HG03139 (cell line): Measurements from ENCODE around the gene RWDD2A.
"Not testable (repeated sequence)": the region's sequence is repeated elsewhere in the genome, so short reads cannot be mapped to it uniquely, and the experiment has no call there.

ENCODE experiments used
- ATAC-seq: cut with Tn5 transposase; IDR thresholded peaks from one replicate; pipeline ENCODE4 v1.9.1; 2021; ENCODE audit not compliant: unreplicated experiment

RWDD2A gene

DNA sequence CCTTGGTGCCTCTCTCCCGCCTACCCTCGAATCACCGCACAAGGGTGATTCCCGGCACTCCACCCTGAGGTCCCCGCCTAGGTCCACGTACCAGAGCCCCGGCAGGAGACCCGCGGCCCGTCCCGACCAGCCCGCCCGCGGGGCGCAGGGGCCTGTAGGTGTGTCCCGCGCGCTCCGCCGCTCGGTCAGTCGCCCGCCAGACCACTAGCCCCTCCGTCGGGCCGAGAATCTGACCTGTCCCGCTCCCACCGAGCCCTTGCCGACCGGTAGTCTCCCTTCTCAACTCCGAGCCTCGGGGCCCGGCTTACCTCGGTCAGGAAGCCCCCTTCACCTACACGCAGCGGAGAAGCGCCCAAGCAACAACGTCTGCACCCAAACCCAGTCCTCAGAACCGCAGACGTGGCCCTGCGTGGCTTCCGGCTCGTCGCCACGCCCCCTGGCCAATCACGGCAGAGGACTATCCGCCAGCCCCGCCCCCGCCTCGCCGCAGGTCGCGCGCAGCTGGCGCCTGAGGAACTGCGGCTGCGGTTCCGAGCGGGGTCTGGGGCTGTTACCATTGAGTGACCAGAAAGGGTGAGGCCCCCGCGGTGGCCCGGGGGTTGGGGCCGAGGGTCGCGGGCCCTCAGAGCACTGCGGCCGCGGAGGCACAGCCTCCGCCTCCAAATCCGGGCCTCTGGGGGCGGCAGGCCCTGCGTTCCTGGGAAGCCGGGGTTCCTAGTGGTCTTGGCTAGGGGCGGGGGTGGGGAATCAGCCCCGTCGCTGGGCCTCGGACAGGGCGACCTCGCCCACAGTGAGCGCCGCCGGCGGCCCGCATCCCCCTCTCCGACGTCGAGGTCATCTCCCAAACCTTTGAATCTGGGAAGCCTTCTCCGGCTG, at the start of gene RWDD2A, which contains the start of gene PGM3:
Gene RWDD2A, plus strand, starts transcription at position 487 of the 876 bp plus-strand sequence. CDS start 1,095 bp downstream, outside the sequence.
Gene PGM3, minus strand, starts transcription at position 395 of the 876 bp plus-strand sequence. CDS start 2,253 bp downstream, outside the sequence.
- ATAC-seq = peak; percentile 97

DNA sequence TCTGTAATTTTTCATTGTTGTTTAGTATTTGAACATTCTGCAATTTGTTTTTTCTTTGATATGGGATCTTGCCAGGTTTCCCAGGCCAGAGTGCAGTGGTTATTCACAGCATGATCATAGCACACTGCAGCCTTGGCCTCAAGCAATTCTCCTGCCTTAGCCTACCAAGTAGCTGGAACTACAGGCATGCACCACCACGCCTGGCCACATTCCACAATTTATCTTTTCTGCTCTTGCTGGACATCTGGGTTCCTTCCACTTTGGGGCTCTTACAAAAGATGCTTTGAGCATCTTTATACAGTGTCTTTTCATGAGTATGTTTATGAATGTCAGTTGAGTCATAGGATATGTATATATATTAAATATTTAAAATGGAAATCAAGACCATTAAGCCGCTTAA, 42.0 kb upstream of the RWDD2A start:
- ATAC-seq = no peak

DNA sequence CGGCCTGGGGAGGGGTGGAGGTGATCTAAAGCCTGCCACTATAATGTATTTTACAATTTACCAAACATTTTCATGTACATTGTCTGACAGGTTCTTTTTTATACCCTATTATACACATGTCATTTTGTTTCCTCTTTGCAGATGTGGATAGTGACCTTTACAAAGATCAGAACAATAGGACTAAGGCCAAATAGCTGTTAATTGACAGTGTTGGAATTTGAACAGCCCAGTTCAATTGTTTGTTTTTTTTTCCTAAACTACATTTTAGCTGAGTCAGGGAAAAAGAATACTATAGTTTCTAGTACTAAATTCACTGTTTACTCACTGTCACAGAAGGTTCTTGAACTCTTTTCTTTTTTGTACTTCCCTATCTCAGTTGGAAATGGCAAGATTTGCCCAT, 40.2 kb upstream of the RWDD2A start:
- no peak for ATAC-seq

DNA sequence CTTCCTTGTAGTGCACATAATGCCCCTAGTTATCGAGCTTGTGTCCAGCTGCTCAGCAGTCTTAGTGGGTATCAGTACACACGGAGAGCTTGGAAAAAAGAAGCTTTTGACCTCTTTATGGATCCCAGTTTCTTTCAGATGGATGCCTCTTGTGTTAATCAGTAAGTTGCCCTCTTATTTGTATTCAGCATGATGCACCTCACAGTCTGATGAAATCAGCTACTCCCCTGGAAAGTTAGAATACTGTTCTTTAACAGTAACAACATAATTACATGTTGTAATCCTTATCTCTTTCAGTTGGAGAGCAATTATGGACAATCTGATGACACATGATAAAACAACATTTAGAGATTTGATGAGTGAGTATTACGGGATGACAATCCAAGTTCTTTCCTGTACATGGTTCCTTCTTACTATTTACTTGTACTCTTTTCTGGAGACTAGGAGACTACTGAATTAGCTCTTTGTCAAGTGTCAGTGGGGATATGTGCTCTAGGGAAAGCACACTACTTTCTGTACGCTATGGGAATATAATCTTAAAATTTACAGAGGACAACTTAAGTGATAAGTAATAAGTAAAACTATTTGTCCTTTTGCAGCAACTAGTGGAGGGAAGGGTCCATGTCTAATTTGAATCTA, 39.2 kb upstream of the RWDD2A start:
- ATAC-seq = no peak

DNA sequence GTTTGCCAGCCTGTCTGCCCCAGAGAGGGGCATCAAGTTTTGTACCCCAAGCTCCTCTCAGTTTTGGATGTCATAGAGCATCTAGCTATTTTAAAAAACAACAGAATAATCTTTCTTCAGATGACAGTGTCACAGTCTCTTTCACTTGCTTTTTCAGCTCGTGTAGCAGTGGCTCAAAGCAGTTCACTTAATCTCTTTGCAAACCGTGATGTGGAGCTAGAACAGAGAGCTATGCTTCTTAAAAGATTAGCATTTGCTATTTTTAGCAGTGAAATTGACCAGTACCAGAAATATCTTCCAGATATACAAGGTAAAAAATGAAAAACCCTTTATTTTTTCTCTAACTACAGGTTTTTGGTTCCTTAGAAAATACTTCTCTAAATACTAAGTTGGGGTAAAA, 37.4 kb upstream of the RWDD2A start:
- ATAC-seq = no peak

DNA sequence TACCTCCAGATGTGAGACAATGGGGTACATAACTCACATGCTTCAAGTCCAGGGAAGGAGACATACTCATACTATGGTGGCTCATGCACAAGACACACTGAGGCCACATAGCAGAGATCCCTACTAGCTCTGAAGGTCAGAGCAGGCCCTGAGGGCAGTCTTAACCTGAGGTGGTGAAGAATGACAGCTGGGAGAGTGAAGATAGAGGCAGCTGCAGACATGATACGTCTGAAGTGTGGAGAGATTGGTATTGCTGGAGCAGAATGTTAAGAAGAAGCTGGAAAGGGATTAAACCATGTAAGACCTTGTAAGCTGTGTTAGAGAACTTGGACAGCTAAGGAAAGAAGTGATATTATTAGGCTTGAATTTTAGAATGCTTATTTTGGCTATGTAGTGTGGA, 33.0 kb upstream of the RWDD2A start:
- ATAC-seq = no peak

DNA sequence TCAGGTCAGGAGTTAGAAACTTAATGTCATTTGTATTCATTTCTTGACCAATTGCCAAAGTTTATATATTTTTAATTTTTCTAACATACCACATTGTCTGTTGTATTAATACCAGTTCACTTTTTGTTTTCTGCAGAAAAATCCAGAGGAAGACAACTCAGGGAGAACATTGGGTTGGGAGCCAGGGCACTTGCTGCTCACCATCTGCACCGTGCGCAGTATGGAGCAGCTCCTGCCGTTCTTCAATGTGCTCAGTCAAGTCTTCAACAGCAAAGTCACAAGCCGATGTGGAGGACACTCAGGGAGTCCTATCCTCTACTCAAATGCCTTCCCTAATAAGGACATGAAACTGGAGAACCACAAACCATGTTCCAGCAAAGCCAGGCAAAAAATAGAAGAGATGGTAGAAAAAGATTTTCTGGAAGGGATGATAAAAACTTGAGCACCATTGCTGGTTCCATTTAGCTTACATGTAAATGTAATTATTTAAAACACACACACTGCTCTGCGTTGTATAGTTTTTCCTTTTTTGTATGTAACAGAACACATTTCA, 25.4 kb upstream of the RWDD2A start:
- ATAC-seq = no peak

DNA sequence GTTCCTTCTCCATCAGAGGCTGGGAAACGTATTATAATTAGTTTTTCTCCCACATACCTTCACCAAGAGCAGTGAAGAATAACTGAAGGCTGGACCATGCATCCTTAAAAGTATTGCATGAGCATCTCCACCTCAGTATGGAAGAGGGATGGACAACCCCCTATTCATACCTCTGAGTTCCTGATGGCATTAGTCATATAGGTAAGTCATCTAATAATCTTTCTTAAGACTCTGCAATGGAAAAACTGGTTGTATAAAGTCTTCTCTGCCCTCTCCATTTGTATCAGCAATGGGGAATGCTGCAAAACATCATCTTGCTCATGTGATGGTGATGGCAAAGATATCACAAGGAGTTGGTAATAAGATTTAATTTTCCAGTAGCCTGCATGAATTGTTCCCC, 24.6 kb upstream of the RWDD2A start:
- no peak for ATAC-seq

DNA sequence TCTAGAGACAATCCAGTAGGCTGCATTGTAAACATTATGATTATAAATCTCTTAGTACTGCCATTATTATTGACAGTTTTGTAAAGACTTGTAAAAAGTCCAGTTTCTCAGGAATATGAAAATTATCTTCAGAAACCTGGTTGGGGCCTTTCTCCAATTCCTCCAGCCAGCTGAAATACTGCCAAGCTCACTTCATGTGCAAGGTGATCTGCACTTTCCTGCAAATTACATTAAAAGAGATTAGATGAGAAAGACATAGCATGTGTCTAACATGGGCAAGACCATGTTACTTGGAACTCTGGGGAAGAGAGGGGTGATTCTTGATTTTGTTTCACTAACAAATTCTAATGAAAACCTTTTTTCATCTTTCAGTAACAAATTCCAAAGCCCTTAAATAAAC, 24.1 kb upstream of the RWDD2A start:
- no peak for ATAC-seq

DNA sequence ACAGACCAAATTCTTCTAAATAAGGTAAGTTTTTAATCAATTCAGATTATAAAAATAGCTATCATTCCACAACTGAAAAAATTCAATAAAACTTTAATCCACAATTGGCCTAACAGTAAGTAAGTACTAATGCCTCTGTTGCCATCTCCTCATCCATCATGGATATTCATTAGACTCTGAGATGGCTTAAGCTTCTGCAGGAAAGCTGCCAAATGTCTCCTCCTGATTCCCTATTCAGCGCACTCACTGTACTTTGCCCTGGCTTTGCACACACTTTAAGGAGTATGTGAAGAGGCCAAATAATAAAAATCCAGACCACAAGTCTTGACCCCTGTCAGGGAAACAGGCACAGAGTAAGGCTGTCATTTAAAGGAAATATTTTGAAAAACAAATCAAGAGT, 23.6 kb upstream of the RWDD2A start:
- ATAC-seq = no peak

DNA sequence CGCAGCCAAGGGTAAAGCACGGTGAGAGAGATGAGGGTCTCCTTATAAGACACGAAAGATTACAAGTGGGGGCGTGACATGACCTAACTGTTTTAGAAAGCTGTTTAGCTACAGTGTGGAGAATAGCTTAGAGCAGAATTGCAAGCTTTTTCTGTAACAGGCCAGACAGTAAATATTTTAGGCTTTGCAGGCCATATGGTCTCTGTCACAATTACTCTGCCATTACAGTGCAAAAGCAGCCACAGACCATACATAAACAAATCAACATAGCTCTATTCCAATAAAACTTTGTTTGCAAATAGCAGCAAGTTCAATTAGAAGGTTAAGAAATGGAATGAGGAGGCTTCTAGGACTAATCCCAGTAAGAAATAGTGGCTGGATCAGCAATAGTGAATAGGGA, 16.9 kb upstream of the RWDD2A start:
- no peak for ATAC-seq

DNA sequence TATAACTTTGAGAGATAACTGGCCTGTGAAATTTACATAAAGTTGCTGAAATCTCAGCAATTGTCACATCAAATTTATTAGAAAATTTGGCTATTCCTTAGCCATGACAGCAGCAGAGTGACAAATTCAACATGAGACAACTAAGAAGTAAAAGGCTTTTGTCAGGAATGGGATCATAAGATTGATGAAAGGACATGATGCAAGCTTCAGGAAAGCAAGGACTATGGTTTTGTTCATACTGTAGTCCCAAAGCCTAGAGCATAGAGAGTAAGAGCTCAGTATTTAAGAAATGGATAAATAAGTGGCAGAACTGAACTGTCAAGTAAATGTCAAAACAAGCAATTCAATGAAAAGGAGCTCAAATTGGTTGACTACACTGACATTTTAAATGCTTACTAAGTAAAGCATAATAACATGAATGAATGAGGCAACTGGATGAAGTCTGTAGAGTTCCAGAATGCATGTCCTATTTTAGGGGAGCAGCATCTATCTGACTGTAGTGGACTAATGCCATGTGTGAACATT, 12.7 kb upstream of the RWDD2A start:
- no peak for ATAC-seq

DNA sequence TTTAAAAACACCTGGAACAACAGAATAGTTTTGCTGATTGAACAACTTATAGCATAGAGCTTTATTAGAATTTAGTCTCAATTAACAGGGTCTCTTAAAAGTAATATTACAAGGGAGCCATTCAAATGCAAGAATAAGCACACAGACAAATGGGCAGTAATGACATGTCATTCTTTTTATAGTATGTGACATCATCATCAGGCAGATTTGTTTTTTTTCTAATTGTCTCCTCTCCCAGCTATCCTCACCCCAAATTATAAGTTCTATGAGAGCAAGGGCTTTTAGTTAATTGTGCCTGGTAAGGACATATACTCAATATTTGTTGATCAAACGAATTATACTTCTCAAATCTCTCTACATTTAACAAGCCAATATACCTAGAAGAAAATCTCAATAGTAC, 11.0 kb upstream of the RWDD2A start:
- no peak for ATAC-seq

DNA sequence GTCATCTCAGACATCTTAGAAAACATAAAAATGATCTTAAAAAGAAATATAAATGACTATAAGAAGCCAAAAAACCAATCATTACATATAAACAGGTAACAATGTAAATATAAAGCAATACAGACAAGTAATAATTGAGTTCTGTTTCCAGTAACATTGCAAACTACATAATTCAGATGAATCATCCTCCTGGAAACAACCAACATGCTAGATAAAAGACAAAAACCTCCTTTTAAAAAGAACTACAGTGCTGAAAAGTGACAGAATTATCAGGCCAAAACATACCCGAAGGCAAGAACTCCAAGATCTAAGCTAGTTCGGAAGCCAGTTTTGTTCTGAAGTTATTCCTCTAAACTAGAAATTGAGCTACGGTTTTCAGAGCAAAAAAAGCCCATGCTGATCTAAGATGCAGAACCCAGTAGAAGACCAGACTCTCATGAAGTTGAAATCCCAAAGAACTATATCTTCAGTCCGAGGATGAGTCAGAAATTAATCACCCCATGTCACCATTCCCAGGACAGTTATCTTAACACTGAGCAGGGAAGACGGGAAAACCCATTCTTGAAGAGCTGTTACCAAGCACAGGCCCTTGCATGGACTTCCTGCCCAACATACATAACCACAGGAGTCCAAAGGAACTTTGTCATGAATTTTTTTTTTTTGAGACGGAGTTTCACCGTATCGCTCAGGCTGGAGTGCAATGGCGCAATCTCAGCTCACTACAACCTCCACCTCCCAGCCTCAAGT, 9.9 kb upstream of the RWDD2A start:
- no peak for ATAC-seq

DNA sequence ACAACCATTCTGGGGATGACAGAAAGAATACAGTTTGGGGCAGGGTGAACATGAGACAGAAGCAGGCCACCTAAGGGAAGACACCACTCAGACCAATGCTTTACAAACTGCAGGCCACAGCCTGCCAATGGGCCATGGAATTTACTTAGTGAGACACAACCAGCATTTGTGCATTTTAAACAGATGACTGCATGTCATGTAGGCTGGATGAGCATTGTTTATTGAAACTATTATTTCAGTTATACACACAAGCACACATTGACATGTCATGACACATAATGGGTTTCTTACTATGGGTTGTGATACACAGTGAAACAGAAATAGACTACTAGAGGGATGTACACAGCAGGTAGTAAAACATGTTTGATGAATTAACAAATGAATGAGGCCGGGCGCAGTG, 8.1 kb upstream of the RWDD2A start:
- ATAC-seq = no peak

DNA sequence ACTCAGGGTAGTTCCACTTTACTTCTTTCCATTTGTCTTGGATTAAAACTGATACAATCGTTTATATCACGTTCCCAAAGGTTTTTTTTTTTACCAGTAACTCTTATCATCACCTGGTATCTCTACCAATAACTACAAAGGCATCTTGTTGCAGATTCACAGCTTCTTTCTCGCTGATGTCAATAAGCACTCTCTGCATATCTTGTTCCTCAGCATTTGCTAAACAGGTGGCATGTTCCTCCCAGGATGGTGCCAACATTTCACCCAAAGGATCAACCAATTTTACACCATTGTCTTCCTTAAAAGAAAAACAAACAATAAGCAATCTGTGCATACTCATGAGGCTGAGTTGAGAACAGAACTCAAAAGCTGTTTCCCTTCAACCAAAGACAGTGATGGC, 4.7 kb upstream of the RWDD2A start:
- ATAC-seq = no peak

DNA sequence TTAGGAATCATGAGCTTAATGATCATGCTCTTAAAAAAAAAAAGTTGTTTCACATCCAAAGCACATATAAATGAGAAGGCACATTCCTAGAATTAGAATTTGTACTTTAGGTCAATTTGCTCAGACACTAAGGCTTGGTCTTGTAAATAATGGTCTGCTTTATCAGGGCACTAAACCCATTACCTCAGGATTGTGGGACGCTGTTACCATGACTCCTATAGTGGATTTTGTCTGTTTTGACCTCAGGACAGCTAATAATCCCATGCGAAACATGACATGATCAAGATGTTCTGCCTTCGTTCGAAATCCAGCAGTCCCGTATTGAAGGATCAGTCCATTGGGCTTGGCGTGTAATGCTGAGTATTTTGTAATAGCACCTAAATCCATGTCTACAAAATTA, 2.5 kb upstream of the RWDD2A start:
- ATAC-seq = no peak

DNA sequence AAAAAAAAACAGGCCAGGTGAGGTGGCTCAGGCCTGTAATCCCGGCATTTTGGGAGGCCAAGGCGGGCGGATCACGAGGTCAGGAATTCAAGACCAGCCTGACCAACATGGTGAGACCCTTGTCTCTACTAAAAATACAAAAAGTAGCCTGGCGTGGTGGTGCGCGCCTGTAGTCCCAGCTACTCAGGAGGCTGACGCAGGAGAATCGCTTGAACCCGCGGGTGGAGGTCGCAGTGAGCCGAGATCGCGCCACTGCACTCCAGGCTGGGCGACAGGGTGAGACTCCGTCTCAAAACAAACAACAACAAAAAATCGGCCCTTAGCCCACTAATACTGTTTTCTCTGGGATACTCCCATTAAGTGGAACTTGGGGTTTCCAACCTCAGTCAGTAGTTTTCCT, 1.2 kb upstream of the RWDD2A start:
- ATAC-seq = not testable (repeated sequence)

DNA sequence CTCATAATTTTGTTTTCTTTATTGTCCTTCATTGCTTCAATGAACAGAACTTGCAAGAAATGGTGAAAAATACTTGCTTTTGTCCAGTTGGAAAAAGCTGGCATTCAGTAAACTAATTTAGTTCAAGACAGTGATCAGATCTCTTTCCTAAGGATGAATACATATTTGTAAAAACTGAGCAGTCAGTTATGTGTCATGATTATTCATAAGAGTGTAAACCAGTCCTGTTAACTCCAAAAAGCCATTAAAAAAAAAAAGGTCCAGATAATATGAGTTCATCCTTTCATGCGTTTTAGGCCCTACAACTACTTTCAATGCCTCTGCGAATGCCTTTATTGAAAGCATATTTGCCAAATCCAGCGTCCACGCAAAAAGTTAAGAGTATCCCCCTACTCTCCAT, 701 bp upstream of the RWDD2A start:
- ATAC-seq = no peak

DNA sequence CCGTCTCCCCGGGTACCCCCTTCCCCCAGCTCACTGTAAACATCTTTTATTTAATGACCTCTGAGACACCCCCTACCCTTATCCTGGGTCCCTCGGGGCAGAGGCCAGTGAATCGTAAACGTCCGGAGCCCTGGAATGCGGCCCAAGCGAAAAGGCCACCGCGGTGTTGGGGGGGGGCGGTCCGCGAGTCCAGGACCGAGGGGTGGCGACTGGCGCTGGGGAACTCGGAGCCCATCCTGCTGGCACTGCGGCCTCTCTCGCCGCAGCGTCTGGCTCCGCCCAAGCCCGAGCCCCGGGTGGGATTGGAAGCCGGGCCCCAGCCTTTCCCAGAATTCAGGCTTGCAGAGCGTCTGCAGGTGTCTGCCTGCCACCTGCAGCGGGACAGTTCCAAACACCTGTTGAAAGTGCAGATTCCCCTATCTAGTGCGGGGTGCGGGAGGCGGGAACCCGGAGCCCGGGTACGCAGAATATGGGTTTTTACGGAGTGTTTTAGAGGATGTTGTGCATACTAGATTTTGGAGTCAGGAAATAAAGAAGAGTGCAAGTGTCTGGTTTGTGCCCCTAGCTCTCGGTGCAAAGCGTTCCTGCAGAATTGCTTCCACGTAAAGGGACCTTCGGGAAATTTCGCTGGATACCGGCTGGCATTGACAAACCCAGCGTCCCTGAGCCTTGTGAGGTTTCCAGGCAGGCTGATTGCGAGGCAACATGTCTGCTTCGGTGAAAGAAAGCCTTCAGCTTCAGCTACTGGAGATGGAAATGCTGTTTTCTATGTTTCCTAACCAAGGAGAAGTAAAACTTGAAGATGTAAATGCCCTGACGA, 800 bp downstream of the RWDD2A start:
- ATAC-seq = peak; percentile 25
